Measurements from ENCODE around the gene IFNLR1.

- TF ChIP-seq CTCF (IDR thresholded peaks at IDR 0.05; ENCODE audit: insufficient read depth, low read length, poor library complexity, severe bottlenecking) = no peak
- no peak for TF ChIP-seq EZH2phosphoT487 (conservative IDR thresholded peaks at IDR 0.05; ENCODE audit: low read length)
Observed at GRCh38 chr1:24121406-24121805, 65.7 kb downstream of the IFNLR1 start.

All from SU-DHL-6 (cell line).